Stimulated activated CD8-positive, alpha-beta memory T cell treated with anti-CD3 and anti-CD28 coated beads, Interleukin-7, amount 100 ng/mL, for 48 hours (primary cell): ENCODE measurements around the gene PSMB10.

Experiments used
- DNase-seq, 2 donors: peaks; one replicate each; pipeline ENCODE4 v3.0.0-alpha.2; 2020; ENCODE audit warnings: low read depth in 1 of 2; ENCODE audit errors: extremely low read depth in 1 of 2

Gene PSMB10

DNA sequence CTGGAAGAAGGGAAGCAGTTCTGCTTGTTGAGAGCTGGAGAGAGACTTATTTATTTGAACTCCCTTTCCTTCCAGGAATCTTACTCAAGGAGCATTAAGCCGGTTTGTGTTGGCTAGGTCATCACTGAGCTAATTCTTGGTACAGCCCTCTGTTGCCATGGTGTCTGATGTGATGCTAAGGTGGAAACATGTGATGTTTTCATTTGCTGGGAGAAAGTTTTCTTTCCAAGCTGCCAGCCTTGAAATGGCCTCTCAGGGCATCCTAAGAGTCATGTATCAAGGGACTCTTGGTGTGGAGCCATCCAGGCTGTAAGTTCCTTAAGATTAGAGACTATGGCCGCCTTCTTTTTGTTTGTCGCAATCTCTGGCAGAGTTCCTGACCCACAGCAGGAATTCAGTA is 39.4 kb downstream of the PSMB10 start:
- DNase-seq: no peak

DNA sequence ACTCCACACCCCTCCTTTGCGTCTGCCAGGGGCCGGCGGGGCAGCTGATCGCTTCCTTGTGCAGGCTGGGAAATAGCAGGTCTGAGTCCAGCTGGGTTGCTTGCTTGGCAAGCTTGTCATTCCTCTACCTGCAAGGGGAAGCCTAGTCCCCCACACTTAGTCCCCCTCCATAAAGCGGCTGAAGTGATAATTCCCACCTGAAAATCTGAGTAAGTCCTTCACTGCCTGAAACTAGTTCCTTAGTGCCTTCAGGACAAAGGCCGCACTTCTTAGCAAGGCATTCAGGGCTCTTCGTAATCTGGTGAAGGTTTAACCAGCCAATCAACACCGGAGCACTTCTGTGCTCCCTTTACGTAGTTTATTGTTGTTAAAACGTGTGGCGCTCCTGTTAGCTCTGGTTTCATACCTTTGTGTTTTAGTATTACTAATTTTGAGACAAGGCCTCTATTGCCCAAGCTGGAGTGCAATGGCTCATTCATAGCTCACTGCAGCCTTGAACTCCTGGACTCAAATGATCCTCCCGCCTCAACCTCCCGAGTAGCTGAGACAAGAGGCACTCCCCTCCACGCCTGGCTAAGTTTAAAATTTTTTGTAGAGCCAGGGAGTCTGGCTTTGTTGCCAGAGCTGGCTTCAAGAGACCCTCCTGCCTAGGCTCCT is 42.8 kb downstream of the PSMB10 start:
- no peak for DNase-seq

DNA sequence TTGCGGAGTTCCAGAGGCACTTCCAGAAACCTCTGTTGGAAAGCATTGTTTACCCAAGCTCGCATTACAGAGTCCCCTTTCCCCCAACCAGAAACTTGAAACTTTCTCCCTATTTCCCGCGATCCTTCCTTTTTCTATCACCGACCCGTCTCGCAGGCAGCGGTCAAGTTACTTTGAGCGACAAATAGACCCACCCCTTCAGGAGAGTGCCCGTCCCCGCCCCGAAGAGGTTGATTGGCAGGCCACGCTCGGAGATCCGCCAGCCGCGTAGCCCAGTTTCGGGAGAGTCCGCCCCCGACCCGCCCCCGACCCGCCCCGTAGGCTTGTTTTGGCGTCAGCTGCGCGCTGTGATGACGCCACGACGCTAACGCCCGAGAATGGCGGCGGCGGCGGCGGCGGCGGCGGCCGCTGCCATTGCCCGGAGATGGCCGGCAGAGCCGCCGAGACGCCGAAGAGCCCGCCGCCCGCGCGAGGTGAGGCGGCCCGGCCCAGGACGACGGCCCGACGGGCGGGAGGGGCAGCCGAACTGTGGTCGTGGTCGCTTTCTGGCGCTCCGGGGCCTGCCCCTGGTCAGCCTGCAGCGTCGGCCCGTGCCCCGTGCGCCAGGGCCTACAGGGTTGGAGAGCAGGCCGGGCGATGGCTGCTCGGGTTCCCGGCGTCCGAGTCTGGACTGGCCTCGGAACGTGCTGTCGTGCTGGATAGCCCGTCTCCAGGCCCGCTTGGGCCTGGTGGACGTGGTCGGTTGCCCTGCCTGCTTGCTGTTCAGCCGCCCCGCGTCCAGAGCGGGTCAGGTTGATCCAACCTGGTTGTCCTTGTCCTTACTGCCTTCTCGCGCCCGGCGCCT is 43.5 kb downstream of the PSMB10 start, which contains the start of gene PSKH1:
TSS of gene PSKH1 (plus strand) at position 356 of the 844 bp plus-strand sequence. CDS start 15,496 bp downstream, outside the sequence.
- peak; percentile 87 to 94 for DNase-seq

DNA sequence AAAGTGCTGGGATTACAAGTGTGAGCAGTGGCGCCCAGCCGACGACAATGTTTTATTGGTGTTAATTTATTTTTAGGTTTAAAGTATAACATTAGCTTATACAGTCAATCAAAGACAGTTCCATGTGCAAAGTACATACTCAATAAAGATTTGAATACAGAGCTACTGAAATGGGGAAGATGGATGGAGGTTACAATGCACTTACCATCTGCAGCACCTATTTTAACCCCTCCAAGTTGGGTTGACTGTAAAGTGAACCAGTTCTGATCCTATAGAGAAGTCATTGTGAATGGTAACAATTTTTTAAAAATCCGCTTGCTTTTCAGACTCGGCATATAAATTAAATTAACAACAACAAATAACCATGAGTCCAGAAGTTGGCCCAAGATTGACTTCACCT is 44.3 kb downstream of the PSMB10 start:
- no peak for DNase-seq

DNA sequence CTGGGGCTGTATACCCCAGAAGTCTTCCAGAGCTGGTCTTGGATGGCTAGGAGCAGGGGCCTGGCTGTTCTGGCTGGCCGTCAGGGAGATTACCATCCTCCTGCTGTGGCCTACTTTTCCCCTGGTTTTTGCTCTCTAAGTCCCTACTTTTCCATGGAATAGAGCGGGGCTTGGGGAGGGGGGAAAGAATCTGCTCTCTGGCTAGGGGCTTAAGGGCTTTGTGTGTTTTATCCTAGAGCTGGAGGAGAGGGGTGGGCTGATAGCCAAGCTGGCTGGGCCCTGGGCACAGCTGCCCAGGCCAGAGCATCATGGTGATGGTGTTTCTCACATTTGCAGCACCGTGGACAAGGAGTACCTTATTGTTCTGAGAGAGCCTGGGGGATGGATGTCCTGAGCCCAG is 48.3 kb downstream of the PSMB10 start:
- DNase-seq: no peak

DNA sequence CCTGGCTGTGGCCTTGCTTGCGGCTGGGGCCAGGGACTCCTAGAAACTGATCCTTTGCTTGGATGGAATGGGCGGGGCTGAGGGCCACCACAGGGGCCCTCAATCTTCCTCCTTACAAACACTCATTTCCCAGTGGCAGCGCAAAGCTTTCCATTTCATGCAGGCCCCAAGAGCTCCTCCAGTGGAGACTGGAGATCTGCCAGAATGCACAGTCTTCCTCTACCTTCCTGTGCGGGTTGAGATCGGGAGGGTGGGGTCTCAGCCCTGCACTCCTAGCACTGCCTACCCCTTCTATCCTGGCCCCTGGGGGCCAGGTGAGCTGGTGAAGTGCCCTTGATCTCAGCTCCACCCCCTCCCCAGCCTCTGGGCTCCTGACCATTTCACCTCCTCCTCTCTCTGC is 50.3 kb downstream of the PSMB10 start:
- DNase-seq: no peak

DNA sequence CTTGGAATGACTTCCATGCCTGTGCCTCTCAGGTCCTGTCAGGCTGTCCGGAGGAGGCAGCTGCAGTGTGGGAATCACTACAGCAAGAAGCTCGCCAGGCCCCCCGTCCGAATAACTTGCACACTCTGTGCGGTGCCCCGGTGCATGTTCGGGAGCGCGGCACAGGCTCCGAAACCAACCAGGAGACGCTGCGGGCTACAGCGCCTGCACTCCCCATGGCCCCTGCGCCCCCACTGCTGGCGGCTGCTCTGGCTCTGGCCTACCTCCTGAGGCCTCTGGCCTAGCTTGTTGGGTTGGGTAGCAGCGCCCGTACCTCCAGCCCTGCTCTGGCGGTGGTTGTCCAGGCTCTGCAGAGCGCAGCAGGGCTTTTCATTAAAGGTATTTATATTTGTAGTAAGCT is 50.7 kb downstream of the PSMB10 start:
- no peak for DNase-seq

DNA sequence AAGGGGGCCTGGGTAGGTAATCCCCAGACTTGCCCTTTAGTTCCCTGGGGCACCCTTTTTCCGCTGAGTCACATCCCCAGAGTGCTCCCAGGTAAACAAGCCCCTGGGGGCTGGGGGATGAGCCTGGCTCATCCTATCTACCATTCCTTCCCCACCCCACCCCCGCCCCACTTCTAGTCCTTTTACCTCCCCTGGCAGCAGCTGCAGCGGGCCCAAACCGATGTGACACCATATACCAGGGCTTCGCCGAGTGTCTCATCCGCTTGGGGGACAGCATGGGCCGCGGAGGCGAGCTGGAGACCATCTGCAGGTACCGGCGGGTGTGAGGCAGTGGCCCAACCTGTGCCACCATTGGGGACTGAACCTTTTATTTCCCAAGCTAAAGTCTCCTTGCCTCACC is 51.1 kb downstream of the PSMB10 start:
- no peak for DNase-seq

DNA sequence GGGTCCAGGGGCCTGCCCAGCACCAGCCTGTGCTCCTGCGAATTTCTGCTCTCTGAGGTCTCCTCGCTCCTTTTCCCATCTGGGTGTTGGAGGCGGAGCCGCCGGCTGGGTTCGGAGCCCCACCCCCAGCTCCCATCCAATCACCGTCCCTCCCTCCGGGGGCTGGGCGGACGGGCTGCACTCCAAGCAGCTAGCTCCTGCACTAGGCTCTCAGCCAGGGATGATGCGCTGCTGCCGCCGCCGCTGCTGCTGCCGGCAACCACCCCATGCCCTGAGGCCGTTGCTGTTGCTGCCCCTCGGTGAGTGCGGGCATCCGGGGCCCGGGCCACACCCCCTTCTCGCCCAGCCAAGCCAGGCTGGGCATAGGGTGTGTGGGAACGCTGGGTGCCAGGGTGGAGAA is 52.0 kb downstream of the PSMB10 start, which contains the start of gene NRN1L:
TSS of gene NRN1L (plus strand) at position 202 of the 400 bp plus-strand sequence. CDS start at position 221, 19 bp downstream.
- no peak for DNase-seq
